8988T (cell line): ENCODE data around the gene COL20A1.
"Not testable (repeated sequence)": the region's sequence is repeated elsewhere in the genome, so short reads cannot be mapped to it uniquely, and the experiment has no call there.

ENCODE experiments used
- DNase-seq: peaks from one replicate; pipeline ENCODE4 v3.0.0; 2011

The COL20A1 gene

GRCh38 chr20:63292904-63293303 is at the start of gene COL20A1:
Gene COL20A1 (plus strand): TSS chr20:63293186. CDS start chr20:63295108, 1,922 bp downstream.
- no peak for DNase-seq

DNA sequence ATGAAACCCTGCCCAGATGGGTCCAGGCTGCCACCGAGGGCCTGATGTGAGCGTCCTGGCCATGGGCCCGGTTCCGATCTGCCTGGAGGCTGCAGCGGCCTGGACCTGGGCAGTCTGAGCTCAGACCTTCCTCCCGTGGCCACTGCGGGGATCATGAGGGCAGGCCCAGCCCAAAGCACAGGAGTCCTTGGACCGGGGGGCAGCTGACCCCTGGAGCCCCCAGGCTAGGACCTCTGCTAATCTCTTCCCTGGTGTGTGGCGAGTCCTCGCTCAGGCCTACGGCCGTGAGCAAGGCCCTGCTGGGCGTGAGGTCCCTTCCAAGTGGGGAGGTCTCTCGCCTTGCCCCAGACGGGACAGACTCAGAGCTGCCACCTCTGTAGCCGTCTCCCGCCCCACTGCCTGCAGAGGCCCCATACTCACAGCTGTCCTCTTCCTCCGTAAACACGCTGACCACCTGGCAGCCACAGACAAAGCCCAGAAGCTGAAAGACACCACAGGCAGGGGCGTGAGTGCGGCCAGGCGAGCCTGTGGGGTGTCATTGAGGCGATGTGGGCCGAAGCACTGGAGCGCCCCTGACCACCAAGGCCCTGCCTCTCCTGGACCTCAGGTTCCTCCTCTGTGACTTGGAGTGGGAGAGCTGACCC is 49.3 kb upstream of the COL20A1 start:
- no peak for DNase-seq

DNA sequence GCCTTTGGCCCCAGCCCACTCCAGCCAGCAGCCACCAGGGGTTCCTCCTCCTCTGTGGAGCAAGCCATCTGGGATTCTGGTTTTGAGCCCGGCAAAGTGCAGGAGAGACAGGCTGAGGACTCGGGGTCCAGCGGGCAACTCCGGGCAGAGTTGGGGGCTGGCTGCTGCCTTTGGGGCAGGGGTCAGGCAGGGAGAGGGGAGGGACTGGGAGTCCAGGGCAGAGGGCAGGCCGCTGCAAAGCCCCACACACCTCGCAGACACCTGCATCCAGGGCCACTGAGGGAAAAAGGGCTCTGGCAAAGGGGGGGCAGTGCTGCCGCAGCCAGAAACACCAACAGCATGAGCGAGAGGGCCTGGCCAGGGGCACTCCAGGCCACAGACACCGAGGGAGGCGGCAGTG is 48.5 kb upstream of the COL20A1 start:
- no peak for DNase-seq

DNA sequence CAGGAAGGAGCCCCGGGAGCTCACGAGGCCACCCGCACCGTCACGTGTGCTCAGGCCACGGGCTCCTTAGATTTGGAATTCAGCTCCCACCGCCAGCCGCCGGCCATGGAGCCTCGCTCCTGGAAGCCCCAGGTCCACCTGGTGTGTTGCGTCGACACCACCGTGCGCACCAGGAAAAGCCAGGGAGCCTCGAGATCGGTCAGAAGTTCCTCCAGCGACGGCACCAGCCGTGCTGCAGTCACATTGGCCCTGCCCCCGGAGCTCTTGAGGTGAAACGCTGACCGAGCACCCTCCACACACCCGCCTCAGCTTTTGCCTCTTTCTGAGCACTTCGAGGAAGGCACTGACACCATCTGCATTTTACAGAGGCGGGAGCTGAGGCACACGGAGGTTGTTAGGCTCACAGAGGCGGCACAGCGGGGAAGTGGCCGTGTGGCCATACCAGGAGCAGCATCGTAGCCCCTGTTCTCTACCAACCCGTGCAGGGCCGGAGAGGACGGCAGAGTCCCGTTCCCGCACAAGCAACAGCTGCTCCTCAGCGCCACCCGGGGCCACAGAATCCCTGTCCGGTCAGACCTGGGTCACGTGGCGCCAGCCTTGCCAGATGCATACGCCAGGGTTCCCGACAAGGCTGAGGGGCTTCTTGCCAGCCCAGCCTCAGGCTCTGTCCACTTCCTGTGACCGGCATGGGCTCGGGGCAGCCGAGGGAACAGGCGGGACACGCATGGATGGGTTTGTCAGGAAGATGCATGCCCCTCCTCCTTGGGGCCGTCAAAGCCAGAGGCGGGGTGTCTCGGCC is 46.3 kb upstream of the COL20A1 start:
- no peak for DNase-seq

- no peak for DNase-seq
These were observed 45.2 kb upstream of the COL20A1 start for GRCh38 chr20:63247671-63248228.

- no peak for DNase-seq
These were observed 44.0 kb upstream of the COL20A1 start for GRCh38 chr20:63248835-63249591.

- DNase-seq = no peak
These were observed 43.1 kb upstream of the COL20A1 start for GRCh38 chr20:63249891-63250290.

DNA sequence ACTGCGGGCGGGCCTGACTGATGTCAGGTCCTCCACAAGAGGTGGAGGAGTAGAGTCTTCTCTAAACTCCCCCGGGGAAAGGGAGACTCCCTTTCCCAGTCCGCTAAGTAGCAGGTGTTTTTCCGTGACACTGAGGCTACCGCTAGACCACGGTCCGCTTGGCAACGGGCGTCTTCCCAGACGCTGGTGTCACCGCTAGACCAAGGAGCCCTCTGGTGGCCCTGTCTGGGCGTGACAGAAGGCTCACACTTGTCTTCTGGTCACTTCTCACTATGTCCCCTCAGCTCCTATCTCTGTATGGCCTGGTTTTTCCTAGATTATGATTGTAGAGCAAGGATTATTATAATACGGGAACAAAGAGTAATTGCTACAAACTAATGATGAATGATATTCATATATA is 41.6 kb upstream of the COL20A1 start:
- not testable (repeated sequence) for DNase-seq

GRCh38 chr20:63252284-63252711 is 40.7 kb upstream of the COL20A1 start:
- DNase-seq = peak; percentile 67

- DNase-seq = no peak
These were observed 39.9 kb upstream of the COL20A1 start for GRCh38 chr20:63253065-63253437.

DNA sequence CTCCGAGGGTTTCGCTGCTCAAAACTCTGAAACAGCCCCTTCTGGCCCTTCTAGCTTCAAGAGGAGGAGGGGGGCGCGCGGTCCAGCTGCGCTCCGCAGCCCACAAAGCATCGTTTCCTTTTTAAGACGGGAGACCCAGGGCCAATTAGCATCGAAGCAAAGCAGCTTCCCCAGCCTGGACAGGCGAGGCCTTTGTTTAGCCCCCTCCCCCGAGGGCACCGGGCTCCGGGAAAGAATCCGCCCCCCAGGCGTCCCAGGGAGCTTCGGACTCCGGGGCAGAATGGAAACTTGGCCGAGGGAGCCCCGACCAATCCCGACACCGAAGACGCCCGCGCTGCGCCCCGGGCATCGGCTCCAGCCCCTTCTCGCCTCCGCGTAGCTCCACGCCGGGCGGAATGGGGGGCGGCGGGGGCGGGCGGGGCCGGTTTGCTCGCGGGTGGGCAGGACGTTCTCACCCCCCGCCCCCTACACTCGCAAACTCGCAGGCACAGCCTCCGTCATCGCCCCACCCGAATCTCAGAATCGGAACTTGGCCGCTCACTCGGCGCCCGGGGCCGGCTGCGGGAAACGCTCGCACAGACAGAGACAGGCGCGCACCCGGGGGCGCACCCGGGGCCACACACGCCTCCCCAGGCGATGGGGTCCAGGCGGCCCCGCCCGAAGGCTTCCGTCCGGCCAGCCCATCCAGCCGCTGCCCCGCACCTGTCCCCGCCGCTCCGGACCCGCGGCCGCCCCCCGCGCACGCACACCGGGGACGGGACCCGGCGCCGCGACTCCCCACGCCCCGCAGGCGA is 39.4 kb upstream of the COL20A1 start:
- peak; percentile 66 for DNase-seq

DNA sequence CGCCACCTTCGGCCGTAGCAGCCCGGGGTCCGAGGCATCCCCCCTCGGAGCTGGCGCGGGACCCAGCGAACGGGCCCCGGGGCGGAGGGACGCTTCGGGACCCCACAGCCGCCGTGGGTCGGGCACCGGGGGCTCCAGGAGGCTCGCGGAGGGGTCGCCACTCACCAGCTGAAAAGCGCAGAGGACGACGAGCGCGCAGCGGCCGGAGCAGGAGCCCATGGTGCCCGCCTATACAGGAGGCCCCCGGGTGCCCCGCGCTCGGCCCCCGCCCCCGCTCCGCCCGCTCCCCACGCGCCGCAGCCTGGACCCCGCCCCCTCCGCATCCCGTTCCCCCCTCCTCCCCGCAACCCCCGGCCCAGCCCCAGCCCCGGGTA is 38.8 kb upstream of the COL20A1 start, which contains the start of gene NKAIN4:
Gene NKAIN4 (minus strand): TSS at position 232 of the 374 bp plus-strand sequence. CDS start 13 bp downstream, at position 219.
- no peak for DNase-seq

- DNase-seq = peak; percentile 64
These were observed 38.2 kb upstream of the COL20A1 start for GRCh38 chr20:63254606-63255384.

DNA sequence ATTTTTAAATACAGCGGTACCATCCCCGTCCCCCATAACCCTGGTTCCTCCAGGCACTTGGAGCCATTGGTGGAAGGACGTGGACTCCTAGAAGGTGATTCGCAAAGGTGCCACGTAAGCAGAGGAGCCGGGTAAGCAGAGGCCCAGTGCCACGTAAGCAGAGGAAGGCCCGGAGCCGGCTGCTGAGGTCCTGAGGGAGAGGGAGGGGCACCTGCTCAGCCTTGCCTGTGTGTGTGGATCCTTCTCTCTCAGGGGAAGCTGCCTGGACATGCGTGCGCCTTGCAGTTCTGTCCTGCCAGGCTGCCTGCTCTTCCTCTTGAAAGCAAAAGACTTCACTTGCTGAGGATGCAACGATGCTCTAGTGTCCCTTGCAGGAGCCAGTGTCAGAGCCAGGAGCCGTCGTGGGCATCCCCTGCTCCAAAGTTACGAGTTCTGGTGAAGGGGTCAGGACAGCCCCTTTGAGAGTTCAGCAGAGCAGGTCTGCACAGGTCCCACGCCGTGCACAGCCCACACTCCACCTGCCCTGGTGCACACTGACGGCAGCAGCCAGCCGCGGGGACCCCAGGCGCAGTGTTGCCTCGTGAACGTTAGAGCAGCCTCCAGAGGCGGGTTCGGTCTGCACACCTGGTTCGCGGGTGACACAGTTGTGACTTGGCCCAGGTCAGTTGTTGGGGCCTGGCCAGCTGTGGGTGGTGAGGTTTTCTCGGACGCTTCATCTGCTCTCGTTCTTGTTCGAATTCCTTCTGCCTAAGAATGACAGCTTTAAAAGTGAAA is 36.9 kb upstream of the COL20A1 start:
- no peak for DNase-seq

GRCh38 chr20:63256954-63257353 is 36.0 kb upstream of the COL20A1 start:
- no peak for DNase-seq

GRCh38 chr20:63257629-63258028 is 35.4 kb upstream of the COL20A1 start:
- no peak for DNase-seq

- no peak for DNase-seq
These were observed 34.2 kb upstream of the COL20A1 start for GRCh38 chr20:63258781-63259180.

- DNase-seq = no peak
These were observed 33.1 kb upstream of the COL20A1 start for GRCh38 chr20:63259734-63260460.

DNA sequence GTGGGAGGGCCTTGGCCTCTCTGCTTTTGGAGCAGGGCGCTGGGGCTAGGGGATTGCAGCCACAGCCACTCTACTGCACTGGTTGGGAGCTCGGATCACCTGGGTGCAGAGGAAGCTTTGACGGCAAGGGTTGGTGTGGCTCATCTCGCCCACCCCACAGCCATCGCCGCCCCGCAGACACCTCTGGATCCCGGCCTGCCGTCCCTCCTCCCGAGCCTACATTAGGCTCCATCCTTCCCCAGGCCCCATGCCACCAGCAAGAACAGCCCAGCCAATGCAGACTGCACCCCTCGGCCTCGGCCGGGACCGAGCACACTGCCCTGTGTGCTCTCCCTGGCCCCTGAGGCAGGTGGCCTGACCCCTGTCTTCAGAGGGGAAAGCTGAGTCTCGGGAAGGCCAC is 32.5 kb upstream of the COL20A1 start:
- DNase-seq = no peak
